ENCODE results near the gene VPS13A. TPM values are rescaled to one million over a fixed set of nuclear protein-coding genes. Genes with fewer than 3 reads are reported as not detected.

VPS13A gene
- total and polyA plus RNA-seq, 12 donors: 16.2 to 64.0 (median 32.2) TPM

- H3K27me3 ChIP-seq: no peaks in the 10 kb centered on the region
- H3K4me3 ChIP-seq: no peak overlapping the region
- TF ChIP-seq, protein P1, sequence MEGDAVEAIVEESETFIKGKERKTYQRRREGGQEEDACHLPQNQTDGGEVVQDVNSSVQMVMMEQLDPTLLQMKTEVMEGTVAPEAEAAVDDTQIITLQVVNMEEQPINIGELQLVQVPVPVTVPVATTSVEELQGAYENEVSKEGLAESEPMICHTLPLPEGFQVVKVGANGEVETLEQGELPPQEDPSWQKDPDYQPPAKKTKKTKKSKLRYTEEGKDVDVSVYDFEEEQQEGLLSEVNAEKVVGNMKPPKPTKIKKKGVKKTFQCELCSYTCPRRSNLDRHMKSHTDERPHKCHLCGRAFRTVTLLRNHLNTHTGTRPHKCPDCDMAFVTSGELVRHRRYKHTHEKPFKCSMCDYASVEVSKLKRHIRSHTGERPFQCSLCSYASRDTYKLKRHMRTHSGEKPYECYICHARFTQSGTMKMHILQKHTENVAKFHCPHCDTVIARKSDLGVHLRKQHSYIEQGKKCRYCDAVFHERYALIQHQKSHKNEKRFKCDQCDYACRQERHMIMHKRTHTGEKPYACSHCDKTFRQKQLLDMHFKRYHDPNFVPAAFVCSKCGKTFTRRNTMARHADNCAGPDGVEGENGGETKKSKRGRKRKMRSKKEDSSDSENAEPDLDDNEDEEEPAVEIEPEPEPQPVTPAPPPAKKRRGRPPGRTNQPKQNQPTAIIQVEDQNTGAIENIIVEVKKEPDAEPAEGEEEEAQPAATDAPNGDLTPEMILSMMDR (IDR thresholded peaks at IDR 0.05): no peak
- no peak for TF ChIP-seq POLR2A (IDR thresholded peaks at IDR 0.05)
- intact Hi-C loops (cut with DNase I): no loop called here
- H3K4me1 ChIP-seq (replicated peaks in 1 of 2): no peaks in the 10 kb centered on the region
- WGBS, 4 donors: 74 to 78% (median 74%) methylated on average over 5 of the region's 5 CpGs
- H3K9me3 ChIP-seq (replicated peaks in 1 of 3): no peaks in the 10 kb centered on the region
- no peak for DNase-seq
- no peak overlapping the region for H3K27ac ChIP-seq
- H3K36me3 ChIP-seq (replicated peaks in 1 of 2): no peaks in the 10 kb centered on the region
These were observed 240.2 kb downstream of the VPS13A start for GRCh38 chr9:77417566-77417965.

GRCh38 chr9:77418226-77418625 is 240.9 kb downstream of the VPS13A start:
- DNase-seq: no peak
- H3K36me3 ChIP-seq (replicated peaks in 1 of 2): no peaks in the 10 kb centered on the region
- no peak overlapping the region for H3K27ac ChIP-seq
- H3K27me3 ChIP-seq: no peaks in the 10 kb centered on the region
- intact Hi-C loops (cut with DNase I): no loop called here
- H3K4me1 ChIP-seq (replicated peaks in 1 of 2): no peaks in the 10 kb centered on the region
- H3K4me3 ChIP-seq: no peak overlapping the region
- no peak for TF ChIP-seq POLR2A (IDR thresholded peaks at IDR 0.05)
- H3K9me3 ChIP-seq (replicated peaks in 1 of 3): no peaks in the 10 kb centered on the region

- TF ChIP-seq, protein P1 (IDR thresholded peaks at IDR 0.05): no peak
- Histone ChIP-seq H3K4me3 (no peak overlapping the region), H3K36me3 (replicated peaks in 1 of 2) (no peaks in the 10 kb centered on the region), H3K27me3 (no peaks in the 10 kb centered on the region), H3K27ac (no peak overlapping the region), H3K4me1 (replicated peaks in 1 of 2) (no peaks in the 10 kb centered on the region), H3K9me3 (replicated peaks in 1 of 3) (no peaks in the 10 kb centered on the region)
- no peak for DNase-seq
- intact Hi-C loops (cut with DNase I): no loop called here
- WGBS, 4 donors: 84 to 86% (median 85%) methylated on average over 2 of the region's 2 CpGs
These were observed 243.3 kb downstream of the VPS13A start for GRCh38 chr9:77420641-77421040.

GRCh38 chr9:77421506-77422265 is 244.4 kb downstream of the VPS13A start:
- intact Hi-C loops (cut with DNase I): no loop called here
- Histone ChIP-seq H3K4me1 (replicated peaks in 1 of 2) (no peaks in the 10 kb centered on the region), H3K36me3 (replicated peaks in 1 of 2) (no peaks in the 10 kb centered on the region), H3K27me3 (no peaks in the 10 kb centered on the region), H3K4me3 (no peak overlapping the region), H3K27ac (no peak overlapping the region), H3K9me3 (replicated peaks in 1 of 3) (no peaks in the 10 kb centered on the region)
- DNase-seq: no peak
- TF ChIP-seq, protein P1 (IDR thresholded peaks at IDR 0.05): no peak
- no peak for TF ChIP-seq POLR2A (IDR thresholded peaks at IDR 0.05)
- WGBS, 4 donors: 94 to 98% (median 95%) methylated on average over 10 of the region's 10 CpGs

DNA sequence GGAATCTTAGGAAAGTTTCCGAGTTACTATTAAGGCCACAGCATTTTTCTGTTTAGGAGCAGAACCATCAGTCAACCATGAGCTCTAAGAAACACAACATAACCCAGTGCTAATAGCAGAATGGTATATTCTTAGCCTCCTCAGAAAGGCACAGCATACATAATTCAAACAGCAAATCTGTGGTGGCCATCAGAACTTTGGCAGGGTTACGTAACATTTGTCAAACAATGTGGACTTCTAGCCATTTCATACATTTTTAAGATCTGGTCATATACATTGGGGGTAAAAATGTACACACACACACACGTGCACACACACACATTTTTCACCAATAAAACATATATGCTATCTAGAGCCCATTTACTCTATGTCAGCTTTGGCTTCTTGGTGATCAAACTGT is 245.6 kb downstream of the VPS13A start:
- Histone ChIP-seq H3K4me1 (replicated peaks in 1 of 2) (no peaks in the 10 kb centered on the region), H3K27me3 (no peaks in the 10 kb centered on the region), H3K36me3 (replicated peaks in 1 of 2) (no peaks in the 10 kb centered on the region), H3K27ac (no peak overlapping the region), H3K9me3 (replicated peaks in 1 of 3) (no peaks in the 10 kb centered on the region), H3K4me3 (no peak overlapping the region)
- intact Hi-C loops (cut with DNase I): no loop called here
- no peak for DNase-seq
- WGBS, 4 donors: 93 to 100% (median 95%) methylated on average over 3 of the region's 3 CpGs
- TF ChIP-seq, protein P1 (IDR thresholded peaks at IDR 0.05): no peak
- TF ChIP-seq POLR2A (IDR thresholded peaks at IDR 0.05): no peak

Data from adrenal gland (tissue), 12 donors.